Naive thymus-derived CD4-positive, alpha-beta T cell (primary cell): ENCODE data around the gene ATXN7L1. TPM values are rescaled to one million over a fixed set of nuclear protein-coding genes. Genes with fewer than 3 reads are reported as not detected.

Source experiments
- ATAC-seq: fragments of 150-1000 bp; cut with Tn5 transposase; 2 replicates; pipeline ENCODE4 v1.10.0; 2021; ENCODE audit warnings: mild to moderate bottlenecking, moderate library complexity
- CTCF ChIA-PET: fragments of 350-600 bp; sonication (Branson Sonifier 250); formaldehyde crosslinking; loops from one replicate; lab custom pipeline; 2021; ENCODE audit warnings: antibody characterized with exemption; lab: Charles Lee
- POLR2A ChIA-PET: fragments of 350-600 bp; sonication (Branson Sonifier 250); formaldehyde crosslinking; loops from one replicate; lab custom pipeline; 2021; ENCODE audit warnings: antibody characterized with exemption, inconsistent platforms; lab: Charles Lee
- DNase-seq, 9 donors: peaks; one replicate each; pipeline versions ENCODE4 v3.0.0 to v3.0.0-alpha.2; 2020 to 2022; ENCODE audit warnings: mixed read lengths in 1 of 9
- H3K27ac ChIP-seq: one replicate; pipeline ENCODE4 v1.7.0; 2013; ENCODE audit warnings: mild to moderate bottlenecking, low read depth, low read length, moderate library complexity
- H3K27me3 ChIP-seq, 2 donors: one replicate each; pipeline ENCODE4 v1.7.0; 2013; ENCODE audit warnings: low read length in 2 of 2, mild to moderate bottlenecking in 2 of 2, moderate library complexity in 2 of 2; ENCODE audit not compliant: control insufficient read depth in 2 of 2, insufficient read depth in 2 of 2
- H3K36me3 ChIP-seq, 3 experiments: 1 replicate in 2 of 3; 2 replicates in 1 of 3; pipeline ENCODE4 v1.7.0; 2013; ENCODE audit warnings: low read length in 3 of 3, mild to moderate bottlenecking in 3 of 3, moderate library complexity in 1 of 3; ENCODE audit not compliant: insufficient read depth in 3 of 3, control insufficient read depth in 2 of 3
- H3K4me1 ChIP-seq, 2 donors: one replicate each; pipeline ENCODE4 v1.7.0; 2013; ENCODE audit warnings: low read length in 2 of 2, mild to moderate bottlenecking in 2 of 2, moderate library complexity in 1 of 2; ENCODE audit not compliant: control insufficient read depth in 2 of 2, insufficient read depth in 2 of 2
- H3K4me3 ChIP-seq: 2 replicates; pipeline ENCODE4 v1.7.0; 2013; ENCODE audit warnings: mild to moderate bottlenecking, low read length
- H3K9me3 ChIP-seq, 3 experiments: 1 replicate in 2 of 3; 2 replicates in 1 of 3; pipeline ENCODE4 v1.7.0; 2013; ENCODE audit warnings: low read length in 3 of 3; ENCODE audit not compliant: control insufficient read depth in 2 of 3
- H3K27ac Mint-ChIP-seq, 9 donors: one replicate each; pipeline ENCODE4 v1.8.0; 2020 to 2022; ENCODE audit warnings: mixed read lengths in 9 of 9, mild to moderate bottlenecking in 8 of 9, moderate library complexity in 5 of 9, inconsistent platforms in 2 of 9
- H3K27me3 Mint-ChIP-seq, 5 donors: one replicate each; pipeline ENCODE4 v1.8.0; 2021 to 2022; ENCODE audit warnings: mixed read lengths in 5 of 5, mild to moderate bottlenecking in 1 of 5
- H3K36me3 Mint-ChIP-seq, 5 donors: one replicate each; pipeline ENCODE4 v1.8.0; 2020 to 2022; ENCODE audit warnings: mixed read lengths in 5 of 5, mild to moderate bottlenecking in 3 of 5, inconsistent platforms in 1 of 5
- H3K4me1 Mint-ChIP-seq, 7 donors: one replicate each; pipeline ENCODE4 v1.8.0; 2020 to 2022; ENCODE audit warnings: mixed read lengths in 7 of 7, mild to moderate bottlenecking in 3 of 7, inconsistent platforms in 1 of 7
- H3K4me3 Mint-ChIP-seq, 10 donors: one replicate each; pipeline ENCODE4 v1.8.0; 2020 to 2022; ENCODE audit warnings: mild to moderate bottlenecking in 10 of 10, mixed read lengths in 10 of 10, moderate library complexity in 6 of 10, inconsistent platforms in 2 of 10
- H3K9me3 Mint-ChIP-seq, 11 donors: one replicate each; pipeline ENCODE4 v1.8.0; 2020 to 2022; ENCODE audit warnings: mixed read lengths in 11 of 11, mild to moderate bottlenecking in 4 of 11, inconsistent platforms in 1 of 11, moderate library complexity in 1 of 11
- intact Hi-C, 2 donors: fragments of 100-400 bp; cut with micrococcal nuclease; formaldehyde crosslinking; loops; one replicate each; pipeline ENCODE4 v1.15.1; 2023
- polyA plus RNA-seq, 2 donors: library from polyadenylated mRNA; unstranded; fragments of 300-500 nt; fragmentation: Illumina TruSeq; gene quantifications; one replicate each; pipeline ENCODE4 v1.2.3, GENCODE V29; 2021
- total RNA-seq, 6 experiments: library from RNA in 5 of 6; stranded (reverse) in 5 of 6; gene quantifications; 1 replicate in 5 of 6; 2 replicates in 1 of 6; pipeline ENCODE4 v1.2.3 and lab custom pipeline; 2021 to 2026

The ATXN7L1 gene
- total and polyA plus RNA-seq, 7 experiments from 2014 or later = 18.5 to 52.4 (median 39.5) TPM

DNA sequence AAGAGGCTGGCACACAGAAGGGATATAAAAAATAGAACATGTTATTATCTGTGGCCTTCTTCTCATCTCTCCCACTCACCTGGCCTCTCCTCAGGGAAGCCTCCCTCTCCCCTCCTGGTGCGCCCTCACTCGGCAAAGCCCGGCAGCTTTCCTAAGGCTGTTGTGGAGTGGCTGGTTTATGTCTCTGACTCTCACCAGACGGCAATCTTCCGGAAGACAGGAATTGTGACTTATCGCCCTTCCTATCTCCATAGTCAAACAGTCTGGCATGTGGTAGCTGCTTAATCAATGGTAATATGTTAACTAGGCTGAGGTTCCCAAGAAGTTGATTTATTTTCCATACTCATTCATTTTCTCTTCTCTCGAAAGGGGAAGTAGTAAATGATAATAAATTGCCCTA lies 78.7 kb downstream of the ATXN7L1 start:
- H3K36me3 Mint-ChIP-seq = peaks cover 3 to 37% (median 9%) of the 10 kb centered on the region in 5 donors
- H3K4me3 Mint-ChIP-seq = no peak overlapping the region
- ATAC-seq (no peak), DNase-seq (no peak)
- Histone ChIP-seq H3K27me3 (no peaks in the 10 kb centered on the region), H3K27ac (no peak overlapping the region), H3K4me3 (no peak overlapping the region), H3K36me3 (no peaks in the 10 kb centered on the region), H3K9me3 (no peaks in the 10 kb centered on the region), H3K4me1 (peaks cover 0 to 12% of the 10 kb centered on the region in 2 donors)
- ChIA-PET POLR2A (no interaction called here), CTCF (no interaction called here)
- H3K27me3 Mint-ChIP-seq = peaks cover 0 to 9% (median 0%) of the 10 kb centered on the region in 5 donors
- H3K4me1 Mint-ChIP-seq = peaks cover 14 to 33% (median 25%) of the 10 kb centered on the region in 7 donors
- H3K9me3 Mint-ChIP-seq = no peaks in the 10 kb centered on the region
- H3K27ac Mint-ChIP-seq = no peak overlapping the region
- intact Hi-C loops = no loop called here

DNA sequence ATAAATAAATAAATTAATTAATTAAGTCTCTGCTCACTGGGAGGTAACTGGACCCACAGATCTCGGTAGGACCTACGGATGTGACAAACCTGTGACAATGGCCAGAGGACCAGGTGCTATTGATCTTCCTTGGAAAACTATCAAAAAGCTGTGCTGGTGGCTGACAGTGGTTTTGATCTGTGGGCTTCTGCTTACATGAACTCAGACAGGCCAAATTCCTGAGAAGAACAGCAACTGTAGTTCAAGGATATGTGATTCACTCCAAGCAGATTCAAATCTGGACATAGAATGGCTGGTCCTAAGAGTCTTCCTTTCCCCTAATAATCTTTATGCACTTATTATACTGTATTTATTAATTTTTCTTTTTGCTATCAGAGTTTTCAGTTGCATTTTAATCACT lies 80.0 kb downstream of the ATXN7L1 start:
- H3K4me1 ChIP-seq = peaks cover 0 to 23% of the 10 kb centered on the region in 2 donors
- H3K27ac Mint-ChIP-seq = no peak overlapping the region
- H3K36me3 ChIP-seq = peaks cover 0 to 5% (median 0%) of the 10 kb centered on the region in 3 experiments

DNA sequence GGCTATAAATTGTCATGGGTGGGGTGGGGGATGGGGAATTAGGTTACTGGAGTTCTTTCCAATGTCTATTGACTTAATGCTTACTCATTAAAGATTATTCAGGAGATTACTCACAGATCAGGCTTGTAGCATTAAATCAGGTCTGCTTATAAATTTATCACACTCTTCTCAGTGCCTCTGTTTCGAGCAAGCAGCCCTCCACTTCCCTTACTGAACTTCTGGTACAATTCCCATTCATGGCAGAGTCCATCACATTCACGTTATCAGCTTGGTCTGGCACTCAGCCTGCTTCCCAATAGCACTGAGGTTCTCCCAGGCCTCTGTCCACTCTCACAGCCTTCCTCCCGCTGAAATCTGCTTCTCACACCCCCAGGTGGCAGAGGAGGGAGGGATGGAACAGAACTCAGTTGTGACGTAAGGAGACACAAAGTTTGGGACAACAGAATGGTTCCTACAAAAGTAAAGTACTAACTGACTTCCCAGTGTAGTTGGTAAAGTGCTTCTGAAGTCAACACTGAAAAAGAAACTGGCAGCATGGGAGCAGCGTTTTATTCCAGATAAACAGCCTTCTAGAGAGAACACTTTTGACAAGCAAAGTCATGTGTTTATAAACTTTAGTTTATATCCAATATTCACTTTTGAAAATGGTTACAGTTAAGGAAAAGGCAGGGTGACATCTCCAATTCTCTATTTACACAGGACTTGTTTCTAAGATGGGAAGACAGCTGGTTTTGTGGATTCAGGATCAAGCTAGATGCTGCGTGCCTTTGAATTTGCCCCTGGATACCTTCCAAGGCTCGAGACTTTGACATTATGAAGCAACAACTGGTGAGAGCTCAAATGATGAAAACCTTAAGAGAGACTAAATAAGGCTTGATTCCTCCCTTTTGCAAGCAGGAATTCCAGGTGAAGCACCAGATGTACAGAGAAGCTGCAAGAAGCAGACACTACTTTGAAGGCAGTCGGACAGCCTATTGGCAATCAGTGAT lies 81.4 kb downstream of the ATXN7L1 start:
- DNase-seq (no peak), ATAC-seq (no peak)
- H3K27ac ChIP-seq = no peak overlapping the region
- Mint-ChIP-seq H3K36me3 (peaks cover 0 to 39% (median 9%) of the 10 kb centered on the region in 5 donors), H3K27me3 (peaks cover 0 to 9% (median 0%) of the 10 kb centered on the region in 5 donors), H3K4me3 (no peak overlapping the region), H3K4me1 (peaks cover 7 to 15% (median 10%) of the 10 kb centered on the region in 7 donors), H3K27ac (no peak overlapping the region), H3K9me3 (no peaks in the 10 kb centered on the region)
- H3K9me3 ChIP-seq = no peaks in the 10 kb centered on the region
- ChIA-PET POLR2A (no interaction called here), CTCF (no interaction called here)
- peaks cover 0 to 5% (median 0%) of the 10 kb centered on the region in 3 experiments for H3K36me3 ChIP-seq
- no peak overlapping the region for H3K4me3 ChIP-seq
- intact Hi-C loops = no loop called here
- H3K4me1 ChIP-seq = peaks cover 0 to 15% of the 10 kb centered on the region in 2 donors
- H3K27me3 ChIP-seq = no peaks in the 10 kb centered on the region

More for the DNA sequence above, 80.0 kb downstream of the ATXN7L1 start:
- ATAC-seq = no peak
- H3K27me3 Mint-ChIP-seq = peaks cover 0 to 9% (median 0%) of the 10 kb centered on the region in 5 donors
- H3K9me3 Mint-ChIP-seq = no peaks in the 10 kb centered on the region
- H3K4me3 Mint-ChIP-seq = no peak overlapping the region
- ChIA-PET CTCF (interaction anchor here (0.7 kb wide), 1 partner anchor 10 kb away, joined by 3 read pairs; no protein-coding TSS in a partner anchor), POLR2A (no interaction called here)
- no peaks in the 10 kb centered on the region for H3K27me3 ChIP-seq
- no peaks in the 10 kb centered on the region for H3K9me3 ChIP-seq
- no peak for DNase-seq
- H3K36me3 Mint-ChIP-seq = peaks cover 3 to 37% (median 9%) of the 10 kb centered on the region in 5 donors
- intact Hi-C loops = no loop called here
- H3K4me3 ChIP-seq = no peak overlapping the region
- H3K27ac ChIP-seq = no peak overlapping the region
- H3K4me1 Mint-ChIP-seq = peaks cover 16 to 28% (median 23%) of the 10 kb centered on the region in 7 donors

DNA sequence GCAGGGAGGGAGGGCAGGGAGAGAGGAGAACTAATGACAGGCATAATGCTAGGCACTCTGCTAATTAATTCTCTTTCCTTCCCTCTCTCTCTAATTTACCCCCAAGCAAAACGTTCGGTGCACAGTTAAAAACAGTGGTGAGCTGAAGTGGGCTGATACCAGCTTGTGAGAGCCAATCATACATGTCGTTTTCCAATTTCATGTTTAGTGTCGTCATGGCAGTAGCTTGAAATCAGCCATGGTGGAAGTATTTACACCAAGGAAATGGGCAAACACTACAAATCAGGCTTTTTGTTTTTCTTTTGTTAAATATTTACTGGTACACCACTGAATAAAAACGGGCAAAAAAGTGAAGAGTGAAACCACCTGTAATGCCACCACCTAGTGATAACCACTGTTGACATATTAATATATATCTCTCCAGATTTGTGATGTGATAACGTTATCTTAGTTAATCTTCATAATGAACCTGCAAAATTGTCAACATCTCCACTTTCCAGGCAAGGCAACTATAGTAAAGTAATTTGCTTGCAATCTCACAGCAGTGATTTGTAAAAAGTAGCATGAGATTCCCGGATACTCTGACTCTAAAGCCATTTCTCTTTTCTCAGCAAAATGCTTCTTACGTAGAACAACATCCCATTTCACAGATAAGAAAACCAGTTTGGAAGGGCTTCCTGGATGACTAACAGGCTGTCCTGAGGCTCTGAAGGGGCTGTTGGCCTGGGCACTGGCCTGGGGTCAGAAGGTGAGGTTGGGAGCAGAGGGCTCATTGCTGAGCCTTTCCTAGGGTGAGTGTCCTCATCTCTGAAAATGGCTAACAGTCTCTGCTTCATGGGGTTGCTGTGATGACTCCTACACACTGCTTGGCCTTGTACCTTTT lies 83.7 kb downstream of the ATXN7L1 start:
- Histone ChIP-seq H3K36me3 (peaks cover 0 to 13% (median 0%) of the 10 kb centered on the region in 3 experiments), H3K4me3 (no peak overlapping the region), H3K4me1 (peaks cover 0 to 15% of the 10 kb centered on the region in 2 donors), H3K27ac (no peak overlapping the region), H3K9me3 (no peaks in the 10 kb centered on the region), H3K27me3 (no peaks in the 10 kb centered on the region)
- ATAC-seq (no peak), DNase-seq (no peak)
- POLR2A ChIA-PET = interaction anchor here (0.6 kb wide), 1 partner anchor 863 kb away, joined by 3 read pairs; no protein-coding TSS in a partner anchor
- H3K4me1 Mint-ChIP-seq = peaks cover 3 to 11% (median 5%) of the 10 kb centered on the region in 7 donors
- H3K9me3 Mint-ChIP-seq = no peaks in the 10 kb centered on the region
- intact Hi-C loops = no loop called here
- CTCF ChIA-PET = no interaction called here
- H3K27me3 Mint-ChIP-seq = peaks cover 0 to 19% (median 0%) of the 10 kb centered on the region in 5 donors
- H3K4me3 Mint-ChIP-seq = no peak overlapping the region
- H3K27ac Mint-ChIP-seq = peak overlapping the region in 1 of 9 donors; percentile 6
- H3K36me3 Mint-ChIP-seq = peaks cover 0 to 46% (median 10%) of the 10 kb centered on the region in 5 donors

DNA sequence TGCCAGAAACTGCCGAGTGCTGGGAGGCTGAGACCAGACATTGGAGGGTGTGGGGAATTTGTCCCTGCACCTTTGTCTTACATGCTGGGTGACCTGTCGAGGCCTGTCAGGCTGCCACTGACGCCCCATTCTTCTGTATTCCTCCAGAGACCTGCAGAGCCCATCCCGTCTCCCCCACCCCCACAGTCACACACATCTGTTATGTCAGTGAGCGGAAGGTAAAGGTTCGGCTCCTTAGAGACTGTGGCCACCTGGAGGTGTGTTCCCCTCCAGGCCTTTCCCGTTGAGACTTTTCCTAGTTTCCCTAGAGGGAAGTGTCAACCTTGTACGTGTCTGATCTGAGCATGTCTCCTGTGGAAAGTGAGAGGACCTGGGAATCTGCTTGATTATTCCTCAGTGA lies 84.5 kb downstream of the ATXN7L1 start:
- Histone ChIP-seq H3K4me1 (peaks cover 0 to 15% of the 10 kb centered on the region in 2 donors), H3K9me3 (no peaks in the 10 kb centered on the region), H3K4me3 (no peak overlapping the region), H3K27ac (no peak overlapping the region), H3K36me3 (peaks cover 0 to 19% (median 0%) of the 10 kb centered on the region in 3 experiments), H3K27me3 (no peaks in the 10 kb centered on the region)
- POLR2A ChIA-PET = no interaction called here
- no peak for DNase-seq
- H3K27ac Mint-ChIP-seq = no peak overlapping the region
- no peaks in the 10 kb centered on the region for H3K9me3 Mint-ChIP-seq
- no peak overlapping the region for H3K4me3 Mint-ChIP-seq
- peaks cover 0 to 19% (median 0%) of the 10 kb centered on the region in 5 donors for H3K27me3 Mint-ChIP-seq
- ATAC-seq = no peak
- H3K36me3 Mint-ChIP-seq = peaks cover 0 to 47% (median 13%) of the 10 kb centered on the region in 5 donors
- intact Hi-C loops = no loop called here
- CTCF ChIA-PET = no interaction called here
- peaks cover 0 to 8% (median 4%) of the 10 kb centered on the region in 7 donors for H3K4me1 Mint-ChIP-seq

DNA sequence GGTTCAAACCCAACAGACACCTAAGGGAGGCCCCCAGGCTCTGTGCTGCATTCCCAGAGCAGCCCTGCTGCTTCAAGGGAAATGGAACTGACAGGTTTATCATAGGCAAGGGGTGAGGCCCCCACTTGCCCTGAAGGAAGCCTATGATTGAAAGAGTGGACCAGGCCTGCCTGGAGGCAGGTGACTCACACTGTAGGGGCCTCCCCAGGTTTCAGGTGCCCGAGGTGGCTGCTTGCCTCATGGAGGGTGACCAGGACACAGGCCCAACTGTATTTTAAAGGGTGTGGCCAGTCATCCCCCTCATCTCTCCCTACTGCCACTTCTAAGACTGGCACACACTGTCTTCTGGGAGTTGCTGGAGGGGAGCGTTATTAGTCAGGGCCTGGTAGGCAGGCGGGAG lies 85.4 kb downstream of the ATXN7L1 start:
- Mint-ChIP-seq H3K27me3 (peaks cover 0 to 22% (median 0%) of the 10 kb centered on the region in 5 donors), H3K36me3 (peaks cover 0 to 44% (median 13%) of the 10 kb centered on the region in 5 donors), H3K9me3 (no peaks in the 10 kb centered on the region), H3K27ac (no peak overlapping the region), H3K4me3 (no peak overlapping the region), H3K4me1 (peaks cover 0 to 8% (median 0%) of the 10 kb centered on the region in 7 donors)
- ChIA-PET CTCF (no interaction called here), POLR2A (no interaction called here)
- no peak for DNase-seq
- H3K36me3 ChIP-seq = peaks cover 0 to 21% (median 0%) of the 10 kb centered on the region in 3 experiments
- ATAC-seq = no peak
- no peaks in the 10 kb centered on the region for H3K9me3 ChIP-seq
- no peak overlapping the region for H3K4me3 ChIP-seq
- H3K27ac ChIP-seq = no peak overlapping the region
- intact Hi-C loops = no loop called here
- H3K27me3 ChIP-seq = no peaks in the 10 kb centered on the region
- H3K4me1 ChIP-seq = peaks cover 0 to 15% of the 10 kb centered on the region in 2 donors
